ENCODE measurements around the gene SLC26A1. TPM values are rescaled to one million over a fixed set of nuclear protein-coding genes. Genes with fewer than 3 reads are reported as not detected.

Gene SLC26A1
- total RNA-seq, 1 experiment from 2014 or later, result 1.3 TPM

DNA sequence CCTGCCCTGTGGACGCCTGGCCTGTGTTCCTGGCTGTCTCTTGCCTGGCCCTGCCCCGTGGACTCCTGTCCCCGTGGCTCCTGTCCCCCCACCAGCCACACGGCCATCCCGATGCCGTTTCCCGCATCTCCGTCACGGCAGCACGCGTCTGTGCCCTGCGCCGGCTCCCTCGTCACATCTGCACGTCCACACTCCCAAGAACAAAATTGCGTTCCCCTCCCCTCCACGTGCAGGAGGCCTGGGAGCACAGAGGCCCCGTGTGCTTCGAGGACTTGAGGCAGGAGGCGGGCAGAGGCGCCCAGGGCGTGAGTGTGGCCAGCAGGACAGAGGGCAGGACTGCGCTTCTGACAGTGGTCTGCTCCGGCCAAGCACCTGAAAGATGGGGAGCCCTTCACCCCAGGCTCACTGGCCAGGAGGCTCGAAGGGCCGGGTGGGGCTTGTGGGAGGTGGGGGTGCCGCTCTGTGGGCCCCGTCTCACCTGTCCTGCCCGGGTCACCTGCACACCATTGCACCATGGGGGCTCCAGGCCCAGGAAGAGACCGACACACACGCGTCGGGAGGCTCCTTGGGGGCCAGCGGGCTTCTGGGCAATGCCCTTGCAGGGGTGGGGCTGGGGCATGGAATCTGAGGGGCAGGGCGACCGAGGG lies 35.5 kb upstream of the SLC26A1 start:
- ChIA-PET CTCF (no interaction called here), POLR2A (ENCODE audit: unreplicated experiment) (no interaction called here)
- BruUV-seq (replicated peaks), result no TSS peak
- H3K4me2 ChIP-seq, result no peak overlapping the region
- no peak overlapping the region for H2AFZ ChIP-seq
- no peak overlapping the region for H3K27ac ChIP-seq
- H3K9me2 ChIP-seq (ENCODE audit: insufficient read depth), result no peaks in the 10 kb centered on the region
- peaks cover 19% of the 10 kb centered on the region for H3K27me3 ChIP-seq (ENCODE audit: insufficient read depth, low read depth)
- H3K4me3 ChIP-seq, result no peak overlapping the region
- no peaks in the 10 kb centered on the region for H4K20me1 ChIP-seq (ENCODE audit: insufficient read depth)
- H3K9me3 ChIP-seq (ENCODE audit: insufficient read depth, low read depth), result no peaks in the 10 kb centered on the region
- H3F3A ChIP-seq (ENCODE audit: insufficient read depth, low read depth), result peaks cover 20% of the 10 kb centered on the region; the same call in 1 of the 2 replicates
- no peak for DNase-seq
- H3K36me3 ChIP-seq (ENCODE audit: low read depth), result no peaks in the 10 kb centered on the region
- H3K4me1 ChIP-seq (replicated peaks; ENCODE audit: insufficient read depth), result no peaks in the 10 kb centered on the region
- intact Hi-C loops (cut with micrococcal nuclease; ENCODE audit: unreplicated experiment), result no loop called here
- no peaks in the 10 kb centered on the region for H3K79me2 ChIP-seq (ENCODE audit: low read depth)
- TF ChIP-seq EZH2 (IDR thresholded peaks at IDR 0.05; ENCODE audit: low read depth) (no peak), CTCF (conservative IDR thresholded peaks at IDR 0.05) (no peak)

GRCh38 chr4:1027915-1028238 lies 34.7 kb upstream of the SLC26A1 start:
- Histone ChIP-seq H3K36me3 (ENCODE audit: low read depth) (no peaks in the 10 kb centered on the region), H3K9me2 (ENCODE audit: insufficient read depth) (no peaks in the 10 kb centered on the region), H3K4me3 (no peak overlapping the region), H3K9me3 (ENCODE audit: insufficient read depth, low read depth) (no peaks in the 10 kb centered on the region), H3F3A (ENCODE audit: insufficient read depth, low read depth) (peaks cover 20% of the 10 kb centered on the region; the same call in 1 of the 2 replicates), H3K27me3 (ENCODE audit: insufficient read depth, low read depth) (peaks cover 16% of the 10 kb centered on the region), H2AFZ (no peak overlapping the region), H3K4me1 (replicated peaks; ENCODE audit: insufficient read depth) (no peaks in the 10 kb centered on the region), H3K27ac (no peak overlapping the region), H4K20me1 (ENCODE audit: insufficient read depth) (no peaks in the 10 kb centered on the region), H3K79me2 (ENCODE audit: low read depth) (no peaks in the 10 kb centered on the region), H3K4me2 (no peak overlapping the region)
- no peak for DNase-seq
- POLR2A ChIA-PET (ENCODE audit: unreplicated experiment), result no interaction called here
- CTCF ChIA-PET, result no interaction called here
- intact Hi-C loops (cut with micrococcal nuclease; ENCODE audit: unreplicated experiment), result no loop called here
- no peak for TF ChIP-seq CTCF (conservative IDR thresholded peaks at IDR 0.05)
- no peak for TF ChIP-seq EZH2 (IDR thresholded peaks at IDR 0.05; ENCODE audit: low read depth)
- TSS peak; percentile 9 for BruUV-seq (replicated peaks)

DNA sequence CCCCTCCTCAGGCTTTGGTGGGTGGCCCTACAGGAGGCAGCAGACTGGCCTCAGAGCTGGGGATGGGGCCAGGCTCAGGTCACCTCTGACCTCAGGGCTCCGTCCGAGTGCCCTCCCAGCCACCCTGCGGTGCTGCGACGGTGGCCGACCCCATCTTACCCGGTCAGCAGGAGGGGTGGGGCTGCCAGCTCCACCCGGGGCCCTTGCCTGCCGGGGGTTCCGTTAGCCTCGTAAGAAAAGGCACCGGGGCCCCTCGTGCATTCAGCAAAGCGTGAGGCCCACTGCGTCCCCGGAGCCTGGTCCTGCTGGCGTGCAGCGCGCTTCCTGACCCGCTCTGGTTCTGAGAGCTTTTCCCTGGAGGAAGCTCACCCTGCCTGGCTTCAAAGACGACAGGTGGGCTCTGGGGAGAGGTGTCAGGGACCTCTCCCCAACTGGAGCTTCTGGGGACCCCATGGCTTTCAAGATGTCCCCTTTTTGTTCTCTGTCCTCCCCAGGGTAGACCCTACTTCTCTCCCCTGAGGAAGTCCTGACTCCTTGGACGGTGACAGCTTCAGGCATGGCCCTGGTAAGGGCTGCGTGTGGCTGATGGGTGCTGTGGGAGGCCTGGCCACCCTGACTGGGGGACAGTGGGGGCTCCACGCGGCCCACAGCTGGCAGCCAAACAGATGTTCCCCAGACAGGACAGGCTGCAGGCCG lies 34.2 kb upstream of the SLC26A1 start:
- ChIA-PET POLR2A (ENCODE audit: unreplicated experiment) (no interaction called here), CTCF (no interaction called here)
- no peaks in the 10 kb centered on the region for H3K79me2 ChIP-seq (ENCODE audit: low read depth)
- no peak overlapping the region for H3K4me3 ChIP-seq
- no peaks in the 10 kb centered on the region for H3K9me2 ChIP-seq (ENCODE audit: insufficient read depth)
- no peaks in the 10 kb centered on the region for H3K9me3 ChIP-seq (ENCODE audit: insufficient read depth, low read depth)
- no peaks in the 10 kb centered on the region for H3K4me1 ChIP-seq (replicated peaks; ENCODE audit: insufficient read depth)
- H4K20me1 ChIP-seq (ENCODE audit: insufficient read depth), result no peaks in the 10 kb centered on the region
- no peak overlapping the region for H2AFZ ChIP-seq
- no peaks in the 10 kb centered on the region for H3K36me3 ChIP-seq (ENCODE audit: low read depth)
- no peak overlapping the region for H3K27ac ChIP-seq
- H3K4me2 ChIP-seq, result no peak overlapping the region
- no peak for TF ChIP-seq CTCF (conservative IDR thresholded peaks at IDR 0.05)
- TF ChIP-seq EZH2 (IDR thresholded peaks at IDR 0.05; ENCODE audit: low read depth), result no peak
- intact Hi-C loops (cut with micrococcal nuclease; ENCODE audit: unreplicated experiment), result no loop called here
- peaks cover 10% of the 10 kb centered on the region for H3K27me3 ChIP-seq (ENCODE audit: insufficient read depth, low read depth)
- no TSS peak for BruUV-seq (replicated peaks)
- DNase-seq, result no peak
- H3F3A ChIP-seq (ENCODE audit: insufficient read depth, low read depth), result peaks cover 20% of the 10 kb centered on the region; the same call in 1 of the 2 replicates
